HG03045 (cell line): Measurements from ENCODE around the gene PLN.

Experiments
- ATAC-seq: cut with Tn5 transposase; IDR thresholded peaks from one replicate; pipeline ENCODE4 v1.9.1; 2021; ENCODE audit warnings: mild to moderate bottlenecking, moderate library complexity; ENCODE audit not compliant: unreplicated experiment

The PLN gene

DNA sequence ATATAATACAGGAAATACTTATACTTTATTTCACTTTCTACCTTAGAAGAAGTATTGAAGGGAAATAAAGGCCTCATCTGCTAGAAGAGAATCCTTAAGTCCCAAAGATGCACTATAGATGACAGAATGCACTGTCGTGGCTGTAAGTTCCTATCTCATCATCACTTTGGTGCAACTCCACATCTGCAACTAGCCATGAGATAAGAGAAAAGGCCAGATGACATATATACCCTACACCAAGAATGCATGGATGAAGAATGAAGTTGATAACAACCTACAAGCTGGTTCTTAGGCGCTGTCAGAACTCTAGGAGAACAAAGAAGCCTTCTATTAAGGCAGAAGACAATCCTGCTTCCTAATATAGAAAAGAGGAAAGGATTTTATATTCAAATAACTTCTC is 11.6 kb upstream of the PLN start:
- no peak for ATAC-seq

DNA sequence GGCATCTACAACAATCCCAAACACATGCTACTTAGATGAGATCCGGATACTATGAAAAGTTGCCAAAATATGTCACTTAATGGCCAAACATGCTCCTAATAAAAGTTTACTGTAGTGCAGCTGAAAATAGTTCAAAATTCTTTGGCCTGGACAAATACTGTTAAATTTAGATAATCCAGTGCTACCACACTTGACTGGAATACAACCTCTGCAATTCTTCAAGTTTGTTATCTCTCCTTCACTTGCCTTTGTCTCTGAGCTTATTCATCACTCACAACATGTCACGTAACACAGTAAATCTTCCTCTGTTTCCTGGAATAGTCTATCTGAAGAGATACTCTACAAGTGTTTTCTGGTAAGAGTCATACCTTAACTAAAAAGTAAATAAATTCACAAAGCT is 10.5 kb upstream of the PLN start:
- no peak for ATAC-seq

GRCh38 chr6:118542184-118542952 is 5.7 kb upstream of the PLN start:
- ATAC-seq: no peak

GRCh38 chr6:118544105-118544504 is 4.0 kb upstream of the PLN start:
- ATAC-seq: no peak

- no peak for ATAC-seq
Measured at GRCh38 chr6:118546164-118546879, 1.8 kb upstream of the PLN start.

- ATAC-seq: no peak
Measured at GRCh38 chr6:118546880-118547218, 1.2 kb upstream of the PLN start.

DNA sequence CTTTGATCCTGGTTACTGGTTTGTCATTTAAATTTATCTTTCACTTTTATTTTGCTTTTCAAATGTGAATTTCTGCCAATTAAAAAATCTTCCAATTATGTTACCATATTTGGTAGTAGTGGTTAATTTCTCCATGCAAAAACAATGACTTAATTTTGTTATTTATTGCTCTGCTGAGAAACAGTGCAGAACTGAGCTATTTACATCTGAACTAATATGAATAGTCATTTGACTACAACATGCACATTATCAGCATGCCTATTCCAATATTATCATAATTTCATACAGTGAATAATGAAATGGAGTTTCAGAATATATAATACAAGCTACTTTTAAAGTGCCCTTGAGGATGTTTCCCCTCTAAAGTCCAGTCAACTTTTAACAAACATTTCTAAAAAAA is 517 bp downstream of the PLN start:
- ATAC-seq: no peak

DNA sequence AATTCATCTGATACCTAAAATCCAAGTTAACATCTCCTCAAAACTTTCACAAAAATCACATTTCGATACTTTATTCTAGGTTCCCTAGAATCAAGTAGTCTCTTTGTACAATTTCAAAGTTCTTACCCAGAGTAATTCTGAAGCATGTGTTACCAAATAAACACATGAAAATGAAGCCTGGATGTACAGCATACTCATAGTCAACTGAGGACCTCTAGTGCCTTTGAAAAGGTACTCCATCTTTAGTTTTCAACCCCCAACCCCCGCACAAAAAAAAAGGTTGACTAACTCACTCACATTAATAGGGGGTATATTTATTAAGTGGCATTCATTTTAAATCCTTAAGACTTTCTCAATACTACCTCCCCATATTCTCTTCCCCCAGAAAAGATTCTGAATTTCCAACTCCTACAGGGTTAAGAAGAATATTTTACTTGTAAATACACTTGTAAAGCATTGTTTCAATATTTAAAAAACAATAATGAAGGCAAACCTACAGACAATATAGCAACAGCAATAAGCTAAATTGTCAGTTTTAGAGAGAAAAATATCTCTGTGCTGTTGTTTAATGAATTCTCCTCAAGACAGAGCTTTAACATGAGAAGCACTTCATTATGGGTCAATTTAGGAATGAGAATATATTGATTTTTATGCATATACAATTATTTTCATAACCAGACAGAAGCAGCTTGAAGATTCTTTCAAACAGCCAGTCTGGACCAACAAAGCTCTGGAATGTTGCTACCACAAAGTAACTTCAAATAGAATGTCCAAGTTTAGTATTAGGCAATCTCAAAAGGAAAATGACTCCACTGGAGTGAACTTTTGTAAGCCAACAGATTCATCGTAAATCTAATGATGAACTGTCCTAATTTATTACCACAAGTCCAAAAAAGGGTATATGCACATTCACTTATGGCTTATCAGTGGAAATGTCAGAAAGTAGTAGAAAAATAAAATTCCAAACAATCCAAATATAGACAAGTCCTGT is 3.3 kb downstream of the PLN start:
- ATAC-seq: no peak

DNA sequence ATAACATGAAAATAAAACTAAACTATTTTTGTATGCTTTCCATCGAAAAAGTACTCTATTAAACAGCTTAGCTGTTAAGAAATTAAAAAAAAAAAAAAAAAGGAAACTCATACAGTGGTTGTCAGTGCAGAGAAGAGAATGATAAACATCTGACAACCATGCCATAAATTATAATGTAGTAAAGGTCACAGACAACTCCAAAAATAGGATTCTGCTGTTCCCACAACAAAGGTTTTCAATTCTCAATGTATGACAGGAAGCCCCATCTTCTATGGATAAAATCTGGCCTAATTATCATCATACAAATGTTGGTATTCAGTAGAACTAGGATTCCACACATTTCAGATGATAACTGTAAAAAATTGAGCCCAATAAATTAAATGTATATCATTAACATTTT is 5.0 kb downstream of the PLN start:
- no peak for ATAC-seq

- no peak for ATAC-seq
Measured at GRCh38 chr6:118554698-118555097, 6.6 kb downstream of the PLN start.

DNA sequence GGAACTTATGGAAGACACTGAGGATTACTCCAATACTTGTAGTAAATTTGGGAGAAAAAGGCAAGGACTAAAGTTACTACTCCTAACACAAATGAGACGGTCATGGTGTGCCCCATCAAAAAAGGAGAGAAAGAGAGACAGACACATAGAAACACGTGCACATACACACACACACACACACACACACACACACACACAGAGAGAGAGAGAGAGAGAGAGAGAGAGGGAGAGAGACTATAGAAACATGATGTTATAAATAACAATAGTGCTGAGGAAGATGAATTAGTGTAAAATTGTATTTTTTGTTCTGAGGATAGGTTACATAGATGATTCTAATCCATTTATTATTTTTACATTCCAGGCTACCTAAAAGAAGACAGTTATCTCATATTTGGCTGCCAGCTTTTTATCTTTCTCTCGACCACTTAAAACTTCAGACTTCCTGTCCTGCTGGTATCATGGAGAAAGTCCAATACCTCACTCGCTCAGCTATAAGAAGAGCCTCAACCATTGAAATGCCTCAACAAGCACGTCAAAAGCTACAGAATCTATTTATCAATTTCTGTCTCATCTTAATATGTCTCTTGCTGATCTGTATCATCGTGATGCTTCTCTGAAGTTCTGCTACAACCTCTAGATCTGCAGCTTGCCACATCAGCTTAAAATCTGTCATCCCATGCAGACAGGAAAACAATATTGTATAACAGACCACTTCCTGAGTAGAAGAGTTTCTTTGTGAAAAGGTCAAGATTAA is 10.5 kb downstream of the PLN start:
- no peak for ATAC-seq

GRCh38 chr6:118559659-118560058 is 11.6 kb downstream of the PLN start:
- ATAC-seq: no peak

DNA sequence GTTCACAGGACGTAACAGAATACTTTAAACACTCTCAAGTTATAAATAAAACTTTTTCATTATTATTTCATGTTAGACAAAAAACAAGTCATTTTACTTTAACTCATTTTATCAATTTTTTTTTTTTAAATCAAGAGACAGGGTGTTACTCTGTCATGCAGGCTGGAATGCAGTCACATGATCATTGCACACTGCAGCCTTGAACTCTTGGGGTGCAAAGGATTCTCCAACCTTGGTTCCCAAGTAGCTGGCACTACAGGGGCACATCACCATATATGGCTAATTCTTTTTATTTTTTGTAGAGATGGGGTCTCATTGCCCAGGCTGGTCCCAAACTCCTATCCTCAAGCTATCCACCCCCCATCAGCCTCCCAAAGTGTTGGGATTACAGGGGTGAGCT is 14.2 kb downstream of the PLN start:
- ATAC-seq: no peak

GRCh38 chr6:118562959-118563358 is 14.9 kb downstream of the PLN start:
- ATAC-seq: no peak

DNA sequence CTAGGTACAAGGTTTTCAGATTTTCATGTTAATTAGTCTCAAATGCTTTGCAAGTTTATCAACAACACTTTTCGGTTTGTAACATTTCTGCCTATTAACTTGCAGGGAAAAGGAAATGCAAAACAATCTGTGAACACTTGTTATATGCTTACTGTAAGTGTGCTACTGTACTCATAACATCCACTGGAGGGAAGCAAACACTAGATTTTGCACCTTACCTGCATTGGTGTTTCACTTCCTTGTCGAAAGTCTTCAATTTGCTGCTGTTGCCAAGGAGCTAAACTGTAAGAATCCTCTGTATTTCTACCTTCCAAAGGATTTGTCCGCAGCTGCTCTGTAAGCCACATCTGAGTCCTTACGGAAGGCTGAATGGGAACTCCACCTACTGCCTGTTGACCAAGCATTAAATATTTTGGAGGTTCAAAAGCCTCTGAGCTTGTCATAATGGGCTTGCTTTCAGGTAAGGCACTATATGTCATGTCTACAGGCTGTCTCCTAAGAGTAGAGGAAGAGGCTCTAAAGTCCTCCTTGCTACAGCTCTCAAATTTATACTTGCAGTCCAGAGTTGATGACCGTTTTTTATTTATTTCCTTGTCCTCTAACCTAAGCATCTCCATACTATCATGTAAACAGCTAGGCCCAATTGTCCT is 17.3 kb downstream of the PLN start:
- peak; percentile 98 for ATAC-seq

- ATAC-seq: no peak
Measured at GRCh38 chr6:118567974-118568373, 19.9 kb downstream of the PLN start.

DNA sequence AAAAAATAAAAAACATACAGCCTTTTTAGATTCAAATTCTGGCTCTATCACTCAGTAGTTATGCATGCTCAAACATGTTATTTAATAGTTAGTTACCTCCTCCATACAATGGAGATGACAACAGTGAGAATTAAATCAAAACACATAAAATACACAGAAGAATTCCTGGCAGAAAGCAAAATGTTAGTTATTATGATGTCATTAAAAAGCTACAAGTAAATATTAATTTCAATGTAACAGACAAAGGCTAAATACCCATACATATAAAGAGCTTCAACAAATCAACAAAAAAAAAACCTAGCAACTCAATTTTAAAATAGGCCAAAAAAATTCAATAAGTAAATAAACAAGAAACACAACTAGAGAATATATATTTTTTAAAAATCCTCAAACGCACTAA is 21.4 kb downstream of the PLN start:
- ATAC-seq: no peak

DNA sequence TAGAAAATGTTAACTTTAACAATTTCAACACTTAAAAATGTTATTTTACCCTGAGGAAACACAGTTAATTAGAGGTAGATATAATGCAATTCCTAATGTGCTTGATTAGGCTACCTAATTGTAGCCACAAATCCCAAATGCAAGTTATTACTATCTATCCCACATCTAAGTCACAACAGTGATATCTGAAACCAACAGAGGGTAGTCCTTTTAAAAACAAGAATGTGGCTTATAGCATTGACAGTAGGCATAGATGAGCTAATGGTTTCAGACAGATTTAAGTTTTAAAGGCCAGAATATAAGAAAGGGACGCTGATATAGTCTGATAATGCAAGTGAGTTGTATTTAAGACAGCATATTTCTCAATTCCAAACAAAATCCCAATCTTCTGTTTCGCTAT is 23.0 kb downstream of the PLN start:
- ATAC-seq: no peak

DNA sequence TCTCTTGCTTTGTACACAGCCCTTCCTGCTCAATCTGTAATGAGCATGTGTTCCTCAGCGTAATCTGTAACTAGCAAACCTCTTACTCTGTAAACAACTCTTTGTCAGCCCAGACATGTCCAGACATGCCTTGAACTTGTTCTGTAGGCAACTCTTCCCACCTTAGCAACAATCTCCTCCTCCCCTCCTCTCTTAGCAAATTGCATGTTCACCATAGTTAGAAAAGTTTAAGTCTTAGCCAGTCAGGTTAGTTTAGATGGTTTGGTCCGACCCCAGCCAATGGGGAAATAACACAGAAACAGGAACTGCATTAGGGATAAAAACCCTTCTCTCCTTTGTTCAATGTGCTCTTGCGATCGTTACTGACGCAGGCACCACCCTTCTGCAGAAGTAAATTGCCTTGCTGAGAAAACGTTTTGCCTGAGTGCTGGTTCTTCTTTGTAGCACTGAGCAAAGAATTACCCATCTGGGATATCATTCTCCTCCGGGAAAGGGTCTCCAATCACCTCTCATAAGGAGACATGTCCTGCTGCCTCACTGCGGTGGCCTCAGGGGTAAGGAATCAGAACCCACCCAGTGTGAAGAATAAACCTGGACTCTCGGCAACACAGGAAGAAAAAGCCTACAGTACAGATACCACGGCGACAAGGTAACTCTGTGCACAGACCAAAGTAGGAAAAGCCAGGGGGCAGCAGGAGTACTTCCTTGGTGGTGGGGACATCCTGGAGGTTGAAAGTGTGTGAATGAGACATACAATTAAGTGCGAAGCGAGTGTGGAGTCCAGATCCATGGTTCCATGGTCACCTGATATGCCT is 26.2 kb downstream of the PLN start:
- ATAC-seq: no peak
